ENCODE measurements around the gene ZC3H10.
"Not testable (repeated sequence)": the region's sequence is repeated elsewhere in the genome, so short reads cannot be mapped to it uniquely, and the experiment has no call there.

ZC3H10 gene

DNA sequence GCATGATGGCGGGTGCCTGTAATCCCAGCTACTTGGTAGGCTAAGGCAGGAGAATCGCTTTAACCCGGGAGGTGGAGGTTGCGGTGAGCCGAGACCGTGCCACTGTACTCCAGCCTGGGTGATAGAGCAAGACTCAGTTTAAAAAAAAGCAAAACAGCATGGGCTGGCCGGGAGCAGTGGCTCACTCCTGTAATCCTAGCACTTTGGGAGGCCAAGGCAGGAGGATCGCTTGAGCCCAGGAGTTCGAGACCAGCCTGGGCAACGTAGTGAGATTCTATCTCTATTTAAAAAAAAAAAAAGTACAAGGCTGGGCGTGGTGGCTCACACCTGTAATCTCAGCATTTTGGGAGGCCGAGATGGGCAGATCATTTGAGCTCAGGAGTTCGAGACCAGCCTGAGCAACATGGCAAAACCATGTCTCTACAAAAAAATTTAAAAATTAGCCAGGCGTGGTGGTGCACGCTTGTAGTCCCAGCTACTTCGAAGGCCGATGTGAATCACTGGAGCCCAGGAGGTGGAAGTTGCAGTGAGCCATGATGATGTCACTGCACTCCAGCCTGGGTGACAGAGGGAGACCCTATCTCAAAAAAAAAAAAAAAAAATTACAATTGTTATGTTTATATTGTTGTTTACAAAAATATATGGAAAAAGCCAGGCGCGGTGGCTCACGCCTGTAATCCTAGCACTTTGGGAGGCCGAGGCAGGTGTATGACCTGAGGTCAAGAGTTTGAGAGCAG lies 38.6 kb downstream of the ZC3H10 start:
- not testable (repeated sequence) for DNase-seq

DNA sequence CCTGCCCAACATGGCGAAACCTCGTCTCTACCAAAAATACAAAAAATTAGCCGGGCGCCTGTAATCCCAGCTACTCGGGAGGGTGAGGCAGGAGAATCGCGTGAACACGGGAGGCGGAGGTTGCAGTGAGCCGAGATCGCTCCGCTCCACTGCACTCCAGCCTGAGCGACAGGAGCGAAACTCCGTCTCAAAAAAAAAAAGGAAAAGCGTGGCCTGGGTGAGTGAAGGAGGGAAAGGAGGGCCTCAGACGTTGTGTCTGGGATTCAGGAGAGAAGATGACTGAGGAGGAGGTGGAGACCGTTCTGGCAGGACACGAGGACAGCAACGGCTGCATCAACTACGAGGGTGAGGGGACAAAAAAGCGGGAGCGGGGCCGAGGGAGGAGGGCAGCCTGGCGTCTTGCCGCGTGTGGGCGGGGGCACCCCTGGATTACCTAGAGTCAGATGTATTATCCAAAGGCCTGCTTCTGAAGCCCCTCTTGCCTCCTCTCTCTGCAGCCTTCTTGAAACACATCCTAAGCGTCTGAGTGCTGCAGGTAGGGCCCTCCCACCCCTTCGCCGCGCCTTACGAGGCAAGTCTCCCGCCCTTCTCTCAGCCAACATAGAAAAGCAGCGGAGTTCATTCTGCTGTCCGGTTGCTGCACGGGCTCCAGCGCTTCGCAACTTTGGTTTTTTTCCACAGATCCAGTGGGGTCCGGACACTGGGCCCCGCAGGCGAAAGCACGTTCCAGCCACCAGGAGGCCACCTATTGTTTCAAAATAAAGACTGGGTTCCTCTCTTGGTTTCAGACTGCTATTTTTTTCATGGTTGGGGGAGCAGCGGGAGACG lies 39.3 kb downstream of the ZC3H10 start:
- peak; percentile 86 to 93 for DNase-seq

DNA sequence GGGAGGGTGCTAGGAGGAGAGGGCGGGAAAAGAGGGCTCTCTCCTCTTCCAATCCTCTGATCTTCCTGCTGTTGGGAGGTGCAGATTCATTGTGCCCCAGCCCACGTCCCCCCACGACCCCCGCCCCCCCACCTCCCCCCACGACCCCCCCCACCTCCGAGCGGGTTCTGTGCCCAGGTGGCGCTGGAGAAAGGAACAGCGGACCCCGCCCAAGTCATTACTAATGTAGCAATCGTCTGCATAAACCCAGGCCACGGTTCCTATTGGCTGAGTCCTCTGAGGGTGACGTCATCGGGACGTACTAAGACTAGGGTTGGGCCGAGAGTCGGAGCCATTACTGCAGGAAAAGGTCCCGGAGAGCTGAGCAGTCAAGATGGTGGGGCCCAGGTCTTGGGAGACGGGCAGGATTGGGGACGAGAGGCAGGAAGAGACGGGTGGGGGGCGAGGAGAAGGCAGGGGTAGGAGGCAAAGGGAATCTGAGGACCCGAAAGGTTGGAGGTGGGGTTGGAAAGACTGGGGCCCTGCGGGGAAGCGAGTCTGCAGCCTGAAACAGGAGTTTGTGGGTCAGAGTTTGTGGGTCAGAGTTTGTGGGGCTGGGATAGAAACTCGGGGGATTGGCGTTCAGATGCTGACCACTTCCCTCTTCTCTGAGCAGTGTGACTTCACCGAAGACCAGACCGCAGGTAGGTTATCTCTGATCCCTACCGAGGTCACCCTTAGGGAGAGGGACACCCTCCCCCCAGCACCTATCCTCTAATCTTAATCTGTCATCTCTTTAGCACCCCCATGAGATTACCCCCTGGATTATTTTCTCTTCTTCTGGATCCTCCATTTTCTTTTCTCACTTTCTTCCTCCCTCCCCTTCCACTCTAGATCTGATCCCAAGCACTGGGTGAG lies 40.2 kb downstream of the ZC3H10 start, which contains the start of gene MYL6:
Gene MYL6, plus strand, starts transcription at position 331 of the 897 bp plus-strand sequence. Its CDS starts 43 bp downstream, at position 374.
- DNase-seq = peak; percentile 92 to 98

DNA sequence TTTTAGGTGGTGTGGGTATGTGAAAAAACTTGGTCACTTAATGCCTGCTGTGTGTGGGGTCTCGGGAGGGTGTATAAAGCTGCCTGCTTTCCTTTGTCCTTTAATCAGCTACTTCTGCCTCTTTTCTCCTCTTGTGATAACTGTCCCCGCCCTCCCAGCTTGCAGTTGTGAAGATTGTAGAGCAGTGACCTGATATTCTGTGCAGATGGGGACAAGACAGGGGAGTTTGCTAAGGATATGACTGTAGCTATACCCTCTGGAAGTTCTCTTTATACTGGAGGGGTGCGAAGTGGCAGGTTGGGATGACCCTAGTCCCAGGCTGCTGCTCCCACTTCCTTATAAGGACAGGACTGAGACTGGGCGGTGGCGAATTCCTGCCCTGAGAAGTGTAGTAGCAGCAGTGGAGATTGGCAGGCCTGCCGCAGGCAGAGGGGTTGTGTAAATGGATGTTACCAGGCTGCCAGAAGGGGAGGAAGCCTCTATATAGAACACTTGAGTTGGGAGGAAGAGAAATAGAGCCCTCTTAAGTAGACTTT lies 40.9 kb downstream of the ZC3H10 start:
- peak in 1 of 2 experiments; percentile 55 for DNase-seq

DNA sequence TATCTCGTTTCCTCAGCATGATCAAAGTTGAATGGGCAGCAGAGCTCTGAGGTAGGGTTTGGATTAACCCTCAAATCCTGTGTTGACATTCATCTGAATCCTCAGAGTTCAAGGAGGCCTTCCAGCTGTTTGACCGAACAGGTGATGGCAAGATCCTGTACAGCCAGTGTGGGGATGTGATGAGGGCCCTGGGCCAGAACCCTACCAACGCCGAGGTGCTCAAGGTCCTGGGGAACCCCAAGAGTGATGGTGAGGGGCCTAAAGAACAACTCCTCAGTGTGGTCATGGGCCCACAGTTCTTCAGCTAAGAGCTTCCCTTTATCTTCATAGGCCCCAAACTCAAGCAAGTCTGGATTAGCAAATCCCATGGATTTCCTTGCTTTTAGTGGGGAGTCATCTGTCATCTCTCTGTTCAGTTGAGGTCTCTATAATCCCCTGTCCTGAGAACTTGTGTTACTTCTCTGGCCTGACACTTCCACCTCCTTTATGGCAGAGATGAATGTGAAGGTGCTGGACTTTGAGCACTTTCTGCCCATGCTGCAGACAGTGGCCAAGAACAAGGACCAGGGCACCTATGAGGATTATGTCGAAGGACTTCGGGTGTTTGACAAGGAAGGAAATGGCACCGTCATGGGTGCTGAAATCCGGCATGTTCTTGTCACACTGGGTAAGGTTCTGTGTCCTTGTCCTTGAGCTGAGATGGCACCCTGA lies 41.6 kb downstream of the ZC3H10 start:
- no peak for DNase-seq

DNA sequence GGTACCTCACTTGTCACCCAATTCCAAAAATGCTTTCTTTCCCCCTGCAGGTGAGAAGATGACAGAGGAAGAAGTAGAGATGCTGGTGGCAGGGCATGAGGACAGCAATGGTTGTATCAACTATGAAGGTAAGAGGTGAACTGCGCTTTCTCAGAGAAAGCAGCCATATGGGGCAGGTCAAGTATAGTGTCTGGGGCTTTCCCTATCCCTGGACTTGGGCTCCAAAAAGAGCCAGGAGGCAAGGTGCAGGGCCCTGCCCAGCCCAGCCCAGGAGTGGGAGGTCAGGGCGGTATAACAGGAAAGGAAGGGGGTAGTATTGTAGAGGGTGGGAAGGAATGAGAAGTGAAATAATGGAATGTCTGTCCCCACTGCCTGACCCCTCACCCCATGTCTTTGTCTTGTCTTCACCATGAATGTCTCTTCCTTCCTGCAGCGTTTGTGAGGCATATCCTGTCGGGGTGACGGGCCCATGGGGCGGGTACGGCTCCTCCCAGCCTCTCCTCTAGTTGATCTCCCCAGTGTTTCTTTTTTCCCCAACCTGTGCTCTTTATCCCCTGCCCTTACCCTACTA lies 42.2 kb downstream of the ZC3H10 start:
- peak in 1 of 2 experiments; percentile 36 for DNase-seq

DNA sequence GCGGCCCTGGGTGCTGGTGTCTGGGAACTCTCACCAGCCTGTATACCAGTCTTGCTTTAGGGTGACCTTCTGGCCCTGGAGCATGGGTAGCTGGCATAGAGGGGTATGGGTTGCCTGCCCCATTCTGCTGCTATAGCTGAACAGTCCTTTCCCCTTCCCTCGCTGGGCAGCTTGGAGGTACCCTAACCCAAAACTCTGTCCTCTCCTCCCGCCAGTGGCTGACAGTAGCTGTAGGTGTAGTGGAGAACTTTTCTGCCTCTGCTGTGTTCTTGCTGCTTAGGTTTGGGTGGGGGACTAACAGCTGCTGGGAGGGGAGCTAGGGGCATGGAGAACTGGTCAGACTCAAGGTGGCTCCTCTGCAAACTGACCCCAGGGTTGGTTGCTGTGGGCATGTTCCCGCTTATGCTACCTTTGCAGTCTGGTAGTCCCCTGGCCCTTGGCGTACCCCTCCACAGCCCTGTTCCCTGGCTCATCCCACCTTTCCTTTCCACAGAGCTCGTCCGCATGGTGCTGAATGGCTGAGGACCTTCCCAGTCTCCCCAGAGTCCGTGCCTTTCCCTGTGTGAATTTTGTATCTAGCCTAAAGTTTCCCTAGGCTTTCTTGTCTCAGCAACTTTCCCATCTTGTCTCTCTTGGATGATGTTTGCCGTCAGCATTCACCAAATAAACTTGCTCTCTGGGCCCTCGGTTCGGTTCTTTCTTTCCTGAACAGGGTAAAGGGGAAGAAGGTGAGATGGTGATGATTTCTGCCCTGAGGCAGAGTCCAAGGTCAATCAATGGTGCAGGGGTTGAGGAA lies 43.0 kb downstream of the ZC3H10 start:
- DNase-seq = no peak

DNA sequence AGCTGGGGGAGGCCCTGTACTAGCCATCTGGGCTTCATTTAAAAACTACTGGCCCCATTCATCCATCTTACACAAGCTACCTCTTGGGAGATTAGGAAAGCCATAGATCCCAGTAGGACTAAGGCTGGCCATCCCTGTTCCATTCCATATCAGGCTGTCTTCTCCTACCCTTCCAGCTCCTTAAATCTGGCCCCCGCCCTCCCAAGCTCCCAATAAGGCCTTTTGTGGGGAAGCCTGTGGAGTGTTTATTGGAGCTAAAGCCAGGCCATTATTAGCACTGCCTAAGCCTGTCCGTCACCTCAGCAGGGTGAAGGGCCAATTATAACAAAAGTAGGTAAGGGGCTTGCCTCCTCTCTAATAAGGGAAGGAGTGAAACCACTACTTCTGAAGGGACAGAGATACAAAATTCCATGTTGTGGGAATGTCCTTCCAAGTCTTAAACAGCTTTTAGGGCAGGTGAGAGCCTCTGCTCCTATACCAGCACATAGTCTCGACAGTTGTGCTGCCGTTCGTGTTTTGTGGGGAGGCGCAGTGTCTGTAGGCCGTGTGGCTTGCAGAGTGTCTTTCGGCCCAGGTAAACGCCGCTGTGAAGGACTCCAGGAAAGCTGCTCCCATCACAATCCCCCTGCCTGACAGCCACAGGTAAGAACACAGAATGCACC lies 43.8 kb downstream of the ZC3H10 start:
- DNase-seq = no peak

DNA sequence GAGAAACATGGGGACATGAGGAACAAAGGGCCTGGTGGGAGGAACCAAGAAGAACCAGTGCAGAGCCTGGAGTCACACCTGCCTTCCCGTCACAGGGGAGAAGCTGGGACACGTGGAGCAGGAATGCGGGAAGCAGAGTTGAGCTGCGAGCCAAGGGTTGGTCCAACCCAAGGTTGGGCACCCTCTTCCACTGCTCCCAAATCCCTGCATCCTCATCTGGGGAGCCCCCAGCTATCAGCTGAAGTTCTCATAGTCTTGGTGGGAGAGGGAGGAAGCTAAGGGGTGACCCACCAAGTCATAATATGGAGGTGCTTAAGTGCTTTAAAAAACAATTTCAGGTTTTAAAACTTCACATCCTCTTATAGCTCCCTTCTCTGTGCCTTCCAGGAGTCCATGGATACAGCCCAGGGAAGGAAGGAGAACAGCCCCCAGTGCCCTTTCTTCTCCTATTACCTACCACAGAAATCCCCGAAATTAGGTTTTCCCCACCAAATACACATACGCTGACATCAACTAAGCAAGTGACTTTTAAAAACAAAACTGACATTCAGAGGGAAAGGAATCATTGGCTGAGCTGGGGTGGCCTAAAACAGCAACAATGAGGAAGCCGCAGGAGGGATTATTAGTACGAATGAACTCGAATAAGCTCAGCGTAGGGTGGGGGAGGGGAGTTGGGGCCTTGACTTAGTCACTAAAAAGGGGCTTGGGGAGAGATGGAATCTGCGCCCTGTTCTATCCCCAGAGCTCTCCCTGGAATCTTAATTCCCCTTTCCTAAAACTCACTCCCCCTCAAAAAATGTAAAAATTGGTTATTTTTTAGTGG lies 44.6 kb downstream of the ZC3H10 start:
- no peak for DNase-seq

DNA sequence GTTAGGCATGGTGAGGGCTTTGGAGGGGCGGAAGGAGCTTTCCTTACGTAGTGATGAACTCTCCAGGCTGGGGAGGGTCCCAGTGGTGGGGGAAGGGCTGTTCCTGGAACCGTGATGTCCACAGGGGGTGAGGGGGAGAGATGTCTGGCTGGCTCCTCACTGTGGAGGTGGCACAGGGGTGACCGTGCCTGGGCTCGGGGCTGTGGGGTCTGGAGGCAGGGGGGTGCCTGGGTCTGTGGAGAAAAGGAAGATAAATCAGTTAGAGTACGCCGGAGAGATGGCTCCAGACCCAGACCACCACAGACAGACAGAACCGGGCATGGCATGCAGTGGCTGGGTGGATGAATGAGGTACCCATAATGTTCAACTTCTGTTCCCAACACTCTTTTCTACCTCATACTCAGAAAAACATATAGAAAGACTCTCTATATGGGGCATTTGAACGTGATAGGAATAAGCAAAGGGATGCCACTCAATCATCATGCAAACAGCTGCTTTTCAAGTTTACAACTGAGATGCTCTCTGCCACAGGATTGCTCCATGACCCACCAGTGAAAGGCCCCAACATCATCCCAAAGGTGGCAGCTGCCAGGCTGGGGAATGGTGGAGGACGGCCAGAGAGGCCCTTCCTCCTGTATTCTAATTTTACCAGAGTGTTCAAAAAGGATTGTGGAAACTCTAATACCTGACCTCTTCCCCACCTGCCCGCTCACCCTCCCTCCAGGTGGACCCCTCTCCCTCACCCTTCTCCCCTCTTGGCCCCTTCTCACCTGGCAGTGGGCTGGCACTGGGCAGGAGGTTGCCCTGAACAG lies 45.7 kb downstream of the ZC3H10 start:
- no peak for DNase-seq

DNA sequence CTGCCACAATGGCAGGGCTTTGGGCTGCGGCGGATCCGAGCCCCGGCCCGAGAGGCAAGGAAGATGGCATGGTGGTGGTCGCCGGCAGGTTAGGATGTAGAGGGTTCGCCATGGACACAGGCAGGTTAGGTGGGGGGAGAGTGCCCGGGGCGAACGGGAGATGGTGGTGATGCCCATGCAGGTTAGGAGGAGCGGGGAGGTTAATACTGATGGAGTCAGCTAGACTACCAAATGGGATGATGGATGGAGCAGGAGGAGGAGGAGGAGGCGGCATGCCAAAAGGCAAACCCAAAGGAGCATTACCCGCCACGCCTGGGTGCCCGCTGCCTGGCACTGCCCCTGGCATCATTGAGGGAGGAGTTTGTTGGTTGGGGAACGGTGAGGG lies 46.3 kb downstream of the ZC3H10 start:
- DNase-seq = no peak

DNA sequence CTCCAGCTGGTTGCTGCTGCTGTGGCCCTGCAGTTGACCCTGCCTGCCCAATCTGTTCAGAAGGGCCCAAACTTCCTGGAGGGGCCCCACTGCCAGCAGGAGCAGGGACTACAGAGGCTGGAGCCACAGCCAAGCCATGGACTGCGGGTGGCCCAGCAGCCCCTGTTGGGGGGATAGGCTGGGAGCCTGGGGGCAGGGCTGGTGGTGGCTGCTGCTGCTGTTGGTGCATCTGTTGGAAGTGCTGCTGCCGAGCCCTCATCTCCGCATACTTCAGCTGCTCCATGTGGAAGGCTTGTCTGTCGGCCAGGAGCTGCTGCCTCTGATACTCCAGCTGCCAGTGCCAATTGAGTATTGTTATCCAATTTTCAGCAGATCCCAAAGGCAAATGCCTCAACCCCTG lies 47.3 kb downstream of the ZC3H10 start:
- DNase-seq = no peak

DNA sequence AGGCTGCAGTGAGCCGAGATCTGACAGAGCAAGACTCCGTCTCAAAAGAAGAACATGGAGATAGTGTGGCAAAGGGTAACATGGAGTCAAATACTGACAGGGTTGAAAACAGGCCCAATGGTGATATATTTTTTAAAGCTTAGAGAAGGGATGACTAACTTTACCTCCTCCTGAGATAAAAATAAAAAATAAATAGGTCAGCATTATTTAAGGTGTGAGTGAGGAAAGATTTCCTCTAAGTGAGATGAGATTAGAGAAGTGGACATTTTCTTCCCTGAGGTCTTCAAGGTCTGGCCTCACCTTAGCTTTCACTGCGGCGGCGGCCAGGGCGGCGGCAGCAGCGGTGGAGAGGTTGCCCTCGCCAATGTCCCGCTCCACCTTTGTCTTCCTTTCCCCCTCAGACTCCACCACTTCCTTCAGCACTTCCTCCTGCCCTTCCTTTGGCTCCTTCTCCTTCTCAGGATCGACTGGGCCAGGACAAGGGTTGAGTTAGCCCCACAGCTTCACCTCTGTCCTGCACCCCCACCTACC lies 51.2 kb downstream of the ZC3H10 start:
- DNase-seq = no peak

DNA sequence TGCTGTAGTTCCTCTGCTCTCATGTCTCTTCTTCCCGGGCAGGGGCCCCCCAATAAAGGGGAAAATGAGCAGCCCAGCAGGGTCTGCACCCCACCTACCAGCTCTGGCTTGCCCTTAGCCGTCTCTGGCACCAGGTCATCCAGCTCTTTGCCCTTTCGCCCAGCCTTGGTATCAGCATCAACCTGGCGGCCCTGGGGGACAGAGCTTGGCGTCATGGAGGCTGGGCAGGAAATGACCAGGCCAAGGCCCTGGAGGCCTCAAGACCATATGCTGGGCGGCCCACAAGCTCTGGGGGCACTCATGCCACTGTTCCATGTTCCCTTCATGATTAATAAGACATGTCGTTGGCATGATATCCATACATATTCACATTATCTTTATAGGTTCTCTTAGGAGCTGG lies 54.8 kb downstream of the ZC3H10 start:
- DNase-seq = no peak
